Measurements from ENCODE around the gene ARFGEF2. TPM values are rescaled to one million over a fixed set of nuclear protein-coding genes. Genes with fewer than 3 reads are reported as not detected.

The ARFGEF2 gene
- total RNA-seq, 6 experiments from 2014 or later = 23.4 to 30.0 (median 26.9) TPM

DNA sequence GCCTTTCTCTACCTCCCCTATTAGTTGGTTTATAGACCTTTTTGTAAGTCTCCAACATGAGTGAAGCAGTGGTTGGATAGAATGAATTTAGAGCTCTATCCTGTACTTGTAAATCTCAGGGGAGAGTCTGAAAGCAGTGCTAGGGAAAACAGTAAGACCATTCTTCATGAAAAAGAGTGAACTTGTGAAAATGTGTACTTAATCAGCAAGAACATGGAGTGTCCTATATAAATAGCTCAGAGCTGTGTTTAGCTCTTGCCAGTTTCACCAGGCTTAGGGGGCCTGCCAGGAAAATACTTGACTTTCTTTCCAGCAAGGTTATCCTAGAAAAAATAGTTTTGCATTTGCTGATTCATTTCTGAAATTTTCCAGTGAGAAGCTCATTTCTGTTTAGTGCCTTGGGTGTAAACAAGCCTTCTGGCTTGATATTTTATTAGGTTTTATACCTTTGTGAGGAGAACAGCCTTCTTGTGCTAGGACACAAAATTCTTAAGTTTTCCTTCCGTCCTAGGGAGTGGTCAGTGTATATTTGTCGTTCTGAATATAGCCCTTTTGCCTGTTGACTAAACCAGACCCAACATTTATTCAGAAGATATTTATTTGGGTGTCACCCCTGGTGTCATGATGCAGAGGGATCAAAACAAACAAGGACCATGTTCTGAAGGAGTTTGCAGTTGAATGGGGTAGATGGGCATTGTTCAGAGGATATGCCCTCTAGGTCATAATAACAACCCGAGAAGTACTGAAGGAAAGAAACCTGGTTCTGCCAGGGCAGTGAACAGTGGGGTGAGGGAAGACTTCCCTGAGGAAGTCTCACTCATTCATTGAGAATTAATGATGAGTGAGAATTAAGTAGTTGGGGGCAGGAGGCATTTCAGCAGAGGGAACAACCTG lies 7.6 kb downstream of the ARFGEF2 start:
- H3K27me3 ChIP-seq = no peaks in the 10 kb centered on the region
- H3K27ac ChIP-seq = no peak overlapping the region
- intact Hi-C loops (cut with DNase I) = no loop called here
- no peaks in the 10 kb centered on the region for H3K9me3 ChIP-seq
- H3K36me3 ChIP-seq = no peaks in the 10 kb centered on the region
- no peak overlapping the region for H3K4me3 ChIP-seq
- peaks cover 0 to 67% (median 27%) of the 10 kb centered on the region in 4 donors for H3K4me1 ChIP-seq
- DNase-seq = no peak
- 71% methylated on average over 3 of the region's 3 CpGs for WGBS (ENCODE audit: insufficient coverage, low coverage, low lambda C conversion rate, missing lambda C conversion rate)
- TF ChIP-seq, protein P1, sequence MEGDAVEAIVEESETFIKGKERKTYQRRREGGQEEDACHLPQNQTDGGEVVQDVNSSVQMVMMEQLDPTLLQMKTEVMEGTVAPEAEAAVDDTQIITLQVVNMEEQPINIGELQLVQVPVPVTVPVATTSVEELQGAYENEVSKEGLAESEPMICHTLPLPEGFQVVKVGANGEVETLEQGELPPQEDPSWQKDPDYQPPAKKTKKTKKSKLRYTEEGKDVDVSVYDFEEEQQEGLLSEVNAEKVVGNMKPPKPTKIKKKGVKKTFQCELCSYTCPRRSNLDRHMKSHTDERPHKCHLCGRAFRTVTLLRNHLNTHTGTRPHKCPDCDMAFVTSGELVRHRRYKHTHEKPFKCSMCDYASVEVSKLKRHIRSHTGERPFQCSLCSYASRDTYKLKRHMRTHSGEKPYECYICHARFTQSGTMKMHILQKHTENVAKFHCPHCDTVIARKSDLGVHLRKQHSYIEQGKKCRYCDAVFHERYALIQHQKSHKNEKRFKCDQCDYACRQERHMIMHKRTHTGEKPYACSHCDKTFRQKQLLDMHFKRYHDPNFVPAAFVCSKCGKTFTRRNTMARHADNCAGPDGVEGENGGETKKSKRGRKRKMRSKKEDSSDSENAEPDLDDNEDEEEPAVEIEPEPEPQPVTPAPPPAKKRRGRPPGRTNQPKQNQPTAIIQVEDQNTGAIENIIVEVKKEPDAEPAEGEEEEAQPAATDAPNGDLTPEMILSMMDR (IDR thresholded peaks at IDR 0.05) = no peak
- TF ChIP-seq POLR2A (IDR thresholded peaks at IDR 0.05) = no peak
- ATAC-seq = no peak

DNA sequence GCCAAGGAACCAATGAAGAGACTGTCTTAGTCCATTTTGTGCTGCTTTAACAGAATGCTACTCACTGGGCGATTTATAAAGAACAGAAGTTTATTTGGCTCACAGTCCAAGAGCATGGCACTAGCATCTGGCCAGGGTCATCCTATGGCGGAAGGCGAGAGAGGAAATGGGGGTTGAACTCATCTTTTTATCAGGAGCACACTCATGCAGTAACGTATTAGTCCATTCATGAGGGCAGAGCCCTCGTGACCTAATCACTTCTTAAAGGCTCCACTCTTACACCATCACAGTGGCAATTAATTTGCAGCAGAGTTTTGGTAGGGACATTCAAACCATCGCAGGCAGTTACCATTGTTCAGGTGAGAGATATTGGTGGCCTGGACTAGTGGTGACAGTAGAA lies 8.5 kb downstream of the ARFGEF2 start:
- intact Hi-C loops (cut with DNase I) = no loop called here
- no peak for DNase-seq
- Histone ChIP-seq H3K27ac (peak overlapping the region in 1 of 3 donors; percentile 78), H3K9me3 (no peaks in the 10 kb centered on the region), H3K4me3 (no peak overlapping the region), H3K4me1 (peaks cover 0 to 62% (median 26%) of the 10 kb centered on the region in 4 donors), H3K27me3 (no peaks in the 10 kb centered on the region), H3K36me3 (no peaks in the 10 kb centered on the region)
- TF ChIP-seq, protein P1 (IDR thresholded peaks at IDR 0.05) = no peak
- TF ChIP-seq POLR2A (IDR thresholded peaks at IDR 0.05) = no peak
- WGBS (ENCODE audit: insufficient coverage, low coverage, low lambda C conversion rate, missing lambda C conversion rate) = 52% methylated on average over 6 of the region's 6 CpGs
- no peak for ATAC-seq

DNA sequence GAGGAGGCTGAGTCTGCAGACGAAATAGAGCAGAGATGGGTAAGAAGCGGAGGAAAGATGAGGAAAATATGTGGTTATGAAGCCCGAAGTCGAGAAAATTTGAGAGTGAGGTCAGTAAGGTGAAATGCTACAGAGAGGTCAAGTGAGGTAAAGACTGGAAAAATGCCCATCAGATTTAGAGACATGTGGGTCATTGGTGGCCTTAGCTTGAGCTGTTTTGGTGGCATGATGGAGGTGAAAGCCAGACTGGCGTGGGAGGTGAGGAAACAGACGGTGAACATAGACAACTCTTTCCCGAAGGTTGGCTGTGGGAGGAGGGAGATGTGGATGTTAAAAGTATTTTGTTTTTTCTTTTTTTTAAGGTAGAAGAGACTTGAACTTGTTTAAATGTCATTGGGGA lies 9.4 kb downstream of the ARFGEF2 start:
- peaks cover 0 to 60% (median 25%) of the 10 kb centered on the region in 4 donors for H3K4me1 ChIP-seq
- H3K4me3 ChIP-seq = no peak overlapping the region

DNA sequence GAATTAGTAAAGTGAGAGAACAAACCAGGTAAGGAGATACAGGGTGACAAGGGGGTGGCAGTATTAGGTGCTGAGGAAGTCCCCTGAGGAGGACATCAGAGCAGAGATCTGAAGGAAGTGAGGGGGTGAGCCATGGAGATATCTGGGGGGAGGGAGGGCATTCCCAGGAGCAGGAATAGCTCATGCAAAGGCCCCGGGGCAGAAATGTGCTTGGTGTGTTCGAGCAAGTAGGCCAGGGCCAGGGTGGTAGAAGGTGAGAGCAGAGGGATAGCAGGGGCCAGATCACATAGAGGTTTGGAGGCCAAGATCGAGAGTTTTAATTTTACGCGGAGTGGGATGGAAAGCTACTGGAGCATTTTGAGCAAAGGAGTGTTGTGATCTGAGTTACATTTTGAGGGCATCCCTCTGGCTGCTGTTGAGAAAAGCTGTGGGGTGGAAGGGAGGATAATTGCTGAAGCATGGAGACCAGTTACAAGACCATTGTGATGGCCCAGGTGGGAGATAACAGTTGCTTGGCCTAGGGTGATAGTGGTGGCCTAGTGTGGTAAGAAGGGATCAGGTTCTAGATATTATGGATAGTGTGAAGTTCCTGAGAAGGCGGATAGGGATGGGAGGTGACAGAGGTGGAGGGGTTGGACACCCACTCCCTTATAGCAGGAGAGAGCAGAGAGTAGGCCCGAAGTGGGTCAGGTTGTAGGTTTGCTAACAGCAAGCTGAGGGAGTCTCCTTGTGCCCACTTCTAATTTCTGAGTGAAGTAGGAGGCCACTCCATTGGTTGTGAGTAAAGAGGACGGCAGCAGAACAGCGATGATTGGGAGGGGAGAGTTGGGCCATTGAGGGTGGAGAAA lies 10.2 kb downstream of the ARFGEF2 start:
- Histone ChIP-seq H3K9me3 (no peaks in the 10 kb centered on the region), H3K36me3 (no peaks in the 10 kb centered on the region), H3K27me3 (no peaks in the 10 kb centered on the region), H3K4me3 (no peak overlapping the region), H3K4me1 (peaks cover 0 to 60% (median 25%) of the 10 kb centered on the region in 4 donors), H3K27ac (peak overlapping the region in 2 of 3 donors; percentile 69 to 78)
- WGBS (ENCODE audit: insufficient coverage, low coverage, low lambda C conversion rate, missing lambda C conversion rate) = 71% methylated on average over 8 of the region's 9 CpGs
- ATAC-seq (no peak), DNase-seq (no peak)
- intact Hi-C loops (cut with DNase I) = no loop called here
- TF ChIP-seq, protein P1 (IDR thresholded peaks at IDR 0.05) = no peak
- no peak for TF ChIP-seq POLR2A (IDR thresholded peaks at IDR 0.05)

More for the DNA sequence above, 9.4 kb downstream of the ARFGEF2 start:
- no peaks in the 10 kb centered on the region for H3K9me3 ChIP-seq
- peak in 3 of 4 donors; percentile 21 to 40 (median 29) for ATAC-seq
- intact Hi-C loops (cut with DNase I) = no loop called here
- DNase-seq = no peak
- no peaks in the 10 kb centered on the region for H3K36me3 ChIP-seq
- TF ChIP-seq, protein P1 (IDR thresholded peaks at IDR 0.05) = no peak
- TF ChIP-seq POLR2A (IDR thresholded peaks at IDR 0.05) = no peak
- H3K27me3 ChIP-seq = no peaks in the 10 kb centered on the region
- WGBS (ENCODE audit: insufficient coverage, low coverage, low lambda C conversion rate, missing lambda C conversion rate) = 40% methylated on average over 6 of the region's 7 CpGs
- peak overlapping the region in 2 of 3 donors; percentile 69 to 78 for H3K27ac ChIP-seq
